Putamen (tissue), 1 donor: ENCODE data around the gene KRTAP6-1.

ENCODE experiments used
- DNase-seq: peaks from one replicate; pipeline ENCODE4 v3.0.0-alpha.2; 2016; ENCODE audit warnings: low spot score

Gene KRTAP6-1

GRCh38 chr21:30577766-30578165 lies 36.0 kb downstream of the KRTAP6-1 start:
- no peak for DNase-seq

- no peak for DNase-seq
Observed at GRCh38 chr21:30567617-30568016, 46.1 kb downstream of the KRTAP6-1 start.

- DNase-seq = no peak
Observed at GRCh38 chr21:30563630-30564029, 50.1 kb downstream of the KRTAP6-1 start.
